ENCODE measurements around the gene PNP.

Gene PNP

GRCh38 chr14:20455355-20456300 is 13.6 kb upstream of the PNP start:
- no peaks in the 10 kb centered on the region for H3K27me3 ChIP-seq (ENCODE audit: insufficient read depth, insufficient read length)
- no peaks in the 10 kb centered on the region for H3K9me3 ChIP-seq (ENCODE audit: insufficient read depth, low read length)
- peak overlapping the region; percentile 94 for H3K4me3 ChIP-seq (ENCODE audit: insufficient read length, low read depth)
- H3K4me1 ChIP-seq (ENCODE audit: insufficient read depth, insufficient read length): peaks cover 15% of the 10 kb centered on the region
- peak overlapping the region; percentile 96 for H3K9ac ChIP-seq (ENCODE audit: insufficient read length, low read depth)
- DNase-seq (ENCODE audit: low read depth, low spot score): peak; percentile 33
- H3K36me3 ChIP-seq (ENCODE audit: insufficient read depth, insufficient read length, low read length): peaks cover 71% of the 10 kb centered on the region
- TF ChIP-seq ZNF274 (IDR thresholded peaks at IDR 0.05; ENCODE audit: low read depth, low read length): no peak
- TF ChIP-seq YY1 (IDR thresholded peaks at IDR 0.05; ENCODE audit: insufficient read depth, insufficient read length): no peak
- no peak for TF ChIP-seq SUZ12 (IDR thresholded peaks at IDR 0.05; ENCODE audit: extremely low read depth, insufficient read depth, insufficient read length)

GRCh38 chr14:20456971-20457370 is 12.2 kb upstream of the PNP start:
- H3K4me3 ChIP-seq (ENCODE audit: insufficient read length, low read depth): no peak overlapping the region
- no peak for DNase-seq (ENCODE audit: low read depth, low spot score)

GRCh38 chr14:20458031-20458789 is 11.0 kb upstream of the PNP start:
- no peak for TF ChIP-seq ZNF274 (IDR thresholded peaks at IDR 0.05; ENCODE audit: low read depth, low read length)
- no peak for DNase-seq (ENCODE audit: low read depth, low spot score)
- no peak overlapping the region for H3K9ac ChIP-seq (ENCODE audit: insufficient read length, low read depth)
- no peak overlapping the region for H3K4me3 ChIP-seq (ENCODE audit: insufficient read length, low read depth)
- peaks cover 5% of the 10 kb centered on the region; the same call in 1 of the 2 replicates for H3K9me3 ChIP-seq (ENCODE audit: insufficient read depth, low read length)
- H3K36me3 ChIP-seq (ENCODE audit: insufficient read depth, insufficient read length, low read length): peaks cover 53% of the 10 kb centered on the region
- peaks cover 16% of the 10 kb centered on the region for H3K4me1 ChIP-seq (ENCODE audit: insufficient read depth, insufficient read length)
- no peaks in the 10 kb centered on the region for H3K27me3 ChIP-seq (ENCODE audit: insufficient read depth, insufficient read length)

More at GRCh38 chr14:20456971-20457370, 12.2 kb upstream of the PNP start:
- no peaks in the 10 kb centered on the region for H3K27me3 ChIP-seq (ENCODE audit: insufficient read depth, insufficient read length)
- peaks cover 59% of the 10 kb centered on the region for H3K36me3 ChIP-seq (ENCODE audit: insufficient read depth, insufficient read length, low read length)
- no peaks in the 10 kb centered on the region for H3K9me3 ChIP-seq (ENCODE audit: insufficient read depth, low read length)
- TF ChIP-seq ZNF274 (IDR thresholded peaks at IDR 0.05; ENCODE audit: low read depth, low read length) (no peak), SUZ12 (IDR thresholded peaks at IDR 0.05; ENCODE audit: extremely low read depth, insufficient read depth, insufficient read length) (no peak), YY1 (IDR thresholded peaks at IDR 0.05; ENCODE audit: insufficient read depth, insufficient read length) (no peak)
- H3K4me1 ChIP-seq (ENCODE audit: insufficient read depth, insufficient read length): peaks cover 16% of the 10 kb centered on the region
- H3K9ac ChIP-seq (ENCODE audit: insufficient read length, low read depth): peak overlapping the region; percentile 96

GRCh38 chr14:20460458-20461224 is 8.6 kb upstream of the PNP start:
- Histone ChIP-seq H3K36me3 (ENCODE audit: insufficient read depth, insufficient read length, low read length) (peaks cover 51% of the 10 kb centered on the region), H3K4me3 (ENCODE audit: insufficient read length, low read depth) (peak overlapping the region; percentile 82), H3K4me1 (ENCODE audit: insufficient read depth, insufficient read length) (peaks cover 16% of the 10 kb centered on the region), H3K9me3 (ENCODE audit: insufficient read depth, low read length) (peaks cover 5% of the 10 kb centered on the region; the same call in 1 of the 2 replicates), H3K27me3 (ENCODE audit: insufficient read depth, insufficient read length) (no peaks in the 10 kb centered on the region), H3K9ac (ENCODE audit: insufficient read length, low read depth) (peak overlapping the region; percentile 85)
- TF ChIP-seq SUZ12 (IDR thresholded peaks at IDR 0.05; ENCODE audit: extremely low read depth, insufficient read depth, insufficient read length) (no peak), YY1 (IDR thresholded peaks at IDR 0.05; ENCODE audit: insufficient read depth, insufficient read length) (no peak), ZNF274 (IDR thresholded peaks at IDR 0.05; ENCODE audit: low read depth, low read length) (no peak)
- DNase-seq (ENCODE audit: low read depth, low spot score): no peak

GRCh38 chr14:20461225-20462141 is 7.7 kb upstream of the PNP start, which contains the start of gene PIP4P1:
Gene PIP4P1 (minus strand): TSS chr14:20461434. CDS start chr14:20461325, 109 bp downstream.
- peak within 1 kb of the TSS; percentile 85 for H3K9ac ChIP-seq (ENCODE audit: insufficient read length, low read depth)
- peaks cover 16% of the 10 kb centered on the region for H3K4me1 ChIP-seq (ENCODE audit: insufficient read depth, insufficient read length)
- H3K36me3 ChIP-seq (ENCODE audit: insufficient read depth, insufficient read length, low read length): peaks cover 42% of the 10 kb centered on the region
- DNase-seq (ENCODE audit: low read depth, low spot score): peak; percentile 97
- H3K4me3 ChIP-seq (ENCODE audit: insufficient read length, low read depth): peak within 1 kb of the TSS; percentile 82
- peaks cover 5% of the 10 kb centered on the region; the same call in 1 of the 2 replicates for H3K9me3 ChIP-seq (ENCODE audit: insufficient read depth, low read length)
- TF ChIP-seq SUZ12 (IDR thresholded peaks at IDR 0.05; ENCODE audit: extremely low read depth, insufficient read depth, insufficient read length): no peak
- no peak for TF ChIP-seq YY1 (IDR thresholded peaks at IDR 0.05; ENCODE audit: insufficient read depth, insufficient read length)
- no peak for TF ChIP-seq ZNF274 (IDR thresholded peaks at IDR 0.05; ENCODE audit: low read depth, low read length)
- no peaks in the 10 kb centered on the region for H3K27me3 ChIP-seq (ENCODE audit: insufficient read depth, insufficient read length)

GRCh38 chr14:20468764-20469241 is 403 bp upstream of the PNP start:
- TF ChIP-seq SUZ12 (IDR thresholded peaks at IDR 0.05; ENCODE audit: extremely low read depth, insufficient read depth, insufficient read length) (no peak), YY1 (IDR thresholded peaks at IDR 0.05; ENCODE audit: insufficient read depth, insufficient read length) (no peak), ZNF274 (IDR thresholded peaks at IDR 0.05; ENCODE audit: low read depth, low read length) (no peak)
- Histone ChIP-seq H3K9me3 (ENCODE audit: insufficient read depth, low read length) (no peaks in the 10 kb centered on the region), H3K4me3 (ENCODE audit: insufficient read length, low read depth) (peak overlapping the region; percentile 92), H3K27me3 (ENCODE audit: insufficient read depth, insufficient read length) (no peaks in the 10 kb centered on the region), H3K4me1 (ENCODE audit: insufficient read depth, insufficient read length) (no peaks in the 10 kb centered on the region), H3K9ac (ENCODE audit: insufficient read length, low read depth) (peak overlapping the region; percentile 94), H3K36me3 (ENCODE audit: insufficient read depth, insufficient read length, low read length) (peaks cover 22% of the 10 kb centered on the region)
- no peak for DNase-seq (ENCODE audit: low read depth, low spot score)
